Measurements from ENCODE around the gene OR5A2.
"Not testable (repeated sequence)": the region's sequence is repeated elsewhere in the genome, so short reads cannot be mapped to it uniquely, and the experiment has no call there.

Gene OR5A2

DNA sequence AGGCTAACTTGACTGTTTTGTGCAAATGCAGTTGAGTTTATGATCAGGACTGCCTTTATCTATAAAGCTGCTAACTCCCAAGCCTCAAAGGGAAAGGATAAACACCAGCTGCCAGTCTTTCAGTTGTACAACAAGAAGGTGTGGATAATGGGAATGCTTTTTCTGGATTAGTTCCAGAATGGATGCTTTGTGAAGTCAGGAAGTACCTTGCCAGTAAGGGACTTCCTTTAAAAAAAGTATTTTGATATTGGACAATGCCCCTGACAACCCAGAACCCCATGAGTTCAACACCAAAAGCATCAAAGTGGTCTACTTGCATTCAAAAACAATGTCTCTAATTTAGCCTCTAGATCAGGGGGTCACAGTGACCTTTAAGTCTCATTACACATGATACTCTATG, 32.0 kb downstream of the OR5A2 start:
- no peak for DNase-seq (ENCODE audit: low spot score)

DNA sequence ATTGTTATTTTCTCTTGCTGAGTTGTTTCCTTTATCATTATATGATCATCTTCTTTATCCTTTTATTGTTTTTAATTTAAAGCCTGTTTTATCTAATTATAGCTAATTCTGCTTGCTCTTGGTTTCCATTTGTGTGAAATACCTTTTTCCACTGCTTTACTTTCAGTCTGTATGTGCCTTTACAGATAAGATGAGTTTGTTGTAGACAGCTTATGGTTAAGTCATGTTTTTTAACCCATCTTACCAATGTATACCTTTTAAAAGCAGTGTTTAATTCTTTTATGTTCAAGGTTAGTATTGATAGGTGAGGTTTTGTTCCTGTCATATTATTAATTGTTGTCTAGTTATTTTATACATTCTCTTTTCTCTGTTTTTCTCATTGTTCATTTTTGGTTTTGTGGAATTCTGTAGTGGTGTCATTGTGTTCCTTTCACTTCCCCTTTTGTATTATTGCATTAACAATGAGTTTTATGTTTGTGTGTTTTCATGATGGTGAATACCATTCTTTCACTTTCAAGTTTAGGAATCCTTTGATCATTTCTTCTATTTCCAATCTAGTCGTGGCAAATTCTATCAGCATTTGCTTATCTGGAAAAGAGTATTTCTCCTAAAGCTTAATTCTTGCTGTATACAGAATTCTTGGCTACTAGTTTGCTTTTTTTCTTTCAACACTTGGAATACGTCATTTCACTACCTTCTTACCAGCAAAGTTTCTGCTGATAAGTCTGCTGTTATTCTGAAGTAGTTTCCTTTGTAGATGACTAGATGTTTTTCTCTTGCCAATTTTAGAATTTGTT, 45.8 kb downstream of the OR5A2 start:
- no peak for DNase-seq (ENCODE audit: low spot score)

DNA sequence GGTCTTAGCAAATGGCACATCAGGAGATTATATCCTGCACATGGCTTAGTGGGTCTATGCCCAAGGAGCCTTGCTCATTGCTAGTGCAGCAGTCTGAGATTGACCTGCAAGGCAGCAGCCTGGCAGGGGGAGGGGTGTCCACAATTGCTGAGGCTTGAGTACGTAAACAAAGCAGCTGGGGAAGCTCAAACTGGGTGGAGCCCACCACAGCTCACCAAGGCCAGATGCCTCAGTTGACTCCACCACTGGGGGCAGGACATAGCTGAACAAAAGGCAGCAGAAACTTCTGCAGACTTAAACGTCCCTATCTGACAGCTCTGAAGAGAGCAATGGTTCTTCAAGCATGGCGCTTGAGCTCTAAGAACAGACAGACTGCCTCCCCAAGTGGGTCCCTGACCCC, 53.9 kb downstream of the OR5A2 start:
- not testable (repeated sequence) for DNase-seq (ENCODE audit: low spot score)

GRCh38 chr11:59368238-59369022, 57.8 kb downstream of the OR5A2 start:
- no peak for DNase-seq (ENCODE audit: low spot score)

Measured in CD4-positive, alpha-beta T cell treated with Interleukin-2 at 100 ng/mL for 4 hours (primary cell).